Keratinocyte (primary cell): ENCODE data around the gene ANKMY2.

ENCODE experiments used
- CTCF ChIP-seq, 3 experiments: IDR thresholded peaks in 1 of 3; conservative IDR thresholded peaks in 1 of 3; optimal IDR thresholded peaks in 1 of 3; 2 replicates in 2 of 3; 3 replicates in 1 of 3; pipeline versions ENCODE3 to v1.5.1; 2011; ENCODE audit warnings: low read length in 3 of 3, mild to moderate bottlenecking in 3 of 3, moderate library complexity in 2 of 3, control low read depth in 1 of 3, inconsistent platforms in 1 of 3; ENCODE audit not compliant: insufficient read depth in 2 of 3; ENCODE audit errors: extremely low read depth in 1 of 3
- EZH2 ChIP-seq: IDR thresholded peaks from one replicate; pipeline ENCODE4 v1.6.1; 2012; ENCODE audit warnings: inconsistent platforms, mild to moderate bottlenecking, low read length, moderate library complexity

- TF ChIP-seq CTCF (optimal IDR thresholded peaks at IDR 0.05 in 1 of 3, IDR thresholded peaks at IDR 0.05 in 1 of 3, conservative IDR thresholded peaks at IDR 0.05 in 1 of 3; ENCODE audit: extremely low read depth in 1 of 3, insufficient read depth in 2 of 3, low read length in 3 of 3) (no peak), EZH2 (no peak)
These were observed 61.7 kb downstream of the ANKMY2 start for GRCh38 chr7:16583834-16584233.
